ENCODE data around the gene CCDC188. TPM values are rescaled to one million over a fixed set of nuclear protein-coding genes. Genes with fewer than 3 reads are reported as not detected.

Gene CCDC188
- total and polyA plus RNA-seq, 2 of the 8 experiments (the other 6 are each of a cell fraction or from before 2014, with no cell fraction given): not detected

- peak; percentile 54 to 73 (median 64) for TF ChIP-seq CTCF (IDR thresholded peaks at IDR 0.05; ENCODE audit: control extremely low read depth in 1 of 3, insufficient read depth in 1 of 3, low read depth in 1 of 3, low read length in 3 of 3)
Measured at GRCh38 chr22:20186183-20186870, 35.5 kb upstream of the CCDC188 start (continued).
